Measurements from ENCODE around the gene PDZD2. TPM values are rescaled to one million over a fixed set of nuclear protein-coding genes. Genes with fewer than 3 reads are reported as not detected.

The PDZD2 gene
- total RNA-seq, 1 donor from 2014 or later, result 0.38 TPM

DNA sequence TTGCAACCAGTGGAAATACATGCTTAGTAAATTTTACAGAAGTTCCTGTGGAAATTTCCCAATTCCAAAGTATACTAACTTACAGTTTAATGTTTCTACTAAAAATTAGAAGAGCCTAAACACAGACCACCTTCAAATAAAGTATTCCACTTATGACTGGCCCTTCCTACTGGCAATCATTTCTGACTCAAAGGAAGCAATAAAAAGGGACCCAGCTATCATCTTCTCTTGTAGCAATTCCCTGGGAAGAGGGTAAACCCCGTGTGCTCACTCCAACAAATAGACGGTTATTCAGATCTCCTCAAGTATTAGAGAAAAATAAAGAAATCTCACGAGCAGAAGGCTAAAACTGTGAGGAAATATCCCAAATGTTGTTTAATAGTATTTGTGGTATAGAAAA lies 491.9 kb downstream of the PDZD2 start:
- ATAC-seq (ENCODE audit: low read depth), result no peak
- DNase-seq, result no peak

DNA sequence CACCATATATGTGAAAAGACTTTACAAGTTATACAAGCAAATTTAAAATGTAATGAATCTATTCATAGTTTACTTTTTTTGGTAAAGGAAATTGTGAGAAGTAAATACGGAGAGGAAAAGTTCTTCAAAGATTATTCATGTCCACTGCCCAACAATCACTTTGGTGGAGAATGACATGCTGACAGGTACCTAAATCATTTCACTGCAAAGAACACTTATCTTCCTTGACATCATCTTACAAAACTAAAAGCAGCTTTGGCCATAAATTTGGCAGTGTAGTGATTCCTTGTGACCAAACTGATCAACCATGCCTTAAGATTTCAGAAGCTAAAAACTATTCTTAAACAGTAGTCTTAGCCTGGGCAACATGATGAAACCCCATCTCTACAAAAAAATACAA lies 492.7 kb downstream of the PDZD2 start:
- DNase-seq (no peak), ATAC-seq (ENCODE audit: low read depth) (no peak)
- TF ChIP-seq, protein P1, sequence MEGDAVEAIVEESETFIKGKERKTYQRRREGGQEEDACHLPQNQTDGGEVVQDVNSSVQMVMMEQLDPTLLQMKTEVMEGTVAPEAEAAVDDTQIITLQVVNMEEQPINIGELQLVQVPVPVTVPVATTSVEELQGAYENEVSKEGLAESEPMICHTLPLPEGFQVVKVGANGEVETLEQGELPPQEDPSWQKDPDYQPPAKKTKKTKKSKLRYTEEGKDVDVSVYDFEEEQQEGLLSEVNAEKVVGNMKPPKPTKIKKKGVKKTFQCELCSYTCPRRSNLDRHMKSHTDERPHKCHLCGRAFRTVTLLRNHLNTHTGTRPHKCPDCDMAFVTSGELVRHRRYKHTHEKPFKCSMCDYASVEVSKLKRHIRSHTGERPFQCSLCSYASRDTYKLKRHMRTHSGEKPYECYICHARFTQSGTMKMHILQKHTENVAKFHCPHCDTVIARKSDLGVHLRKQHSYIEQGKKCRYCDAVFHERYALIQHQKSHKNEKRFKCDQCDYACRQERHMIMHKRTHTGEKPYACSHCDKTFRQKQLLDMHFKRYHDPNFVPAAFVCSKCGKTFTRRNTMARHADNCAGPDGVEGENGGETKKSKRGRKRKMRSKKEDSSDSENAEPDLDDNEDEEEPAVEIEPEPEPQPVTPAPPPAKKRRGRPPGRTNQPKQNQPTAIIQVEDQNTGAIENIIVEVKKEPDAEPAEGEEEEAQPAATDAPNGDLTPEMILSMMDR (IDR thresholded peaks at IDR 0.05), result no peak
- Mint-ChIP-seq H3K27ac (no peak overlapping the region), H3K4me1 (peaks cover 3% of the 10 kb centered on the region), H3K9me3 (no peaks in the 10 kb centered on the region), H3K36me3 (ENCODE audit: low read depth) (peaks cover 69% of the 10 kb centered on the region), H3K27me3 (no peaks in the 10 kb centered on the region), H3K4me3 (no peak overlapping the region)
- CTCF ChIA-PET, result no interaction called here
- POLR2A ChIA-PET, result interaction anchor here (0.7 kb wide), 1 partner anchor 27 kb away, joined by 4 read pairs; no protein-coding TSS in a partner anchor
- intact Hi-C loops (cut with micrococcal nuclease), result no loop called here

More for the DNA sequence above, 491.9 kb downstream of the PDZD2 start:
- H3K4me1 Mint-ChIP-seq, result peaks cover 4% of the 10 kb centered on the region
- intact Hi-C loops (cut with micrococcal nuclease), result no loop called here
- H3K4me3 Mint-ChIP-seq, result no peak overlapping the region
- TF ChIP-seq, protein P1 (IDR thresholded peaks at IDR 0.05), result no peak
- peaks cover 73% of the 10 kb centered on the region for H3K36me3 Mint-ChIP-seq (ENCODE audit: low read depth)
- no peaks in the 10 kb centered on the region for H3K9me3 Mint-ChIP-seq
- ChIA-PET CTCF (no interaction called here), POLR2A (interaction anchor here (0.7 kb wide), 1 partner anchor 27 kb away, joined by 4 read pairs; no protein-coding TSS in a partner anchor)
- no peaks in the 10 kb centered on the region for H3K27me3 Mint-ChIP-seq
- no peak overlapping the region for H3K27ac Mint-ChIP-seq

DNA sequence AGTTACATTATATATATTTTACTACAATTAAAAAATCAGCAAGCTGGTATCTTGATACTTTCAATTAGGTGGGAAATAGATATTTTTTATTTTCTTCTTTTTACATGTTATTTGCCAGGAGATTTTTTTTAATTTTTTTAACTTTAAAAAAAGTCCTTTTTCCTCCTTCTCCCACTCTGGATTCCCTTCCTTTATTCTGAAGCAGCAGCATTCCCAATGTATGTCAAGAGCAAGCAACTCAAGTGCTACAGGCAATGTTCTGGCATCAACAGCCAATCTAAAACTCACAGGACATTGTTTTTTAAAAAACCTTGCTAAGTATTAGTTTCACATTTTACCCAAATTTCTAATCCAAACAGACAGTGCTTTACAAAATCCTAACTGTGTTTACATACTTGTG lies 493.8 kb downstream of the PDZD2 start:
- no peaks in the 10 kb centered on the region for H3K9me3 Mint-ChIP-seq
- ATAC-seq (ENCODE audit: low read depth), result no peak
- ChIA-PET CTCF (no interaction called here), POLR2A (no interaction called here)
- TF ChIP-seq, protein P1 (IDR thresholded peaks at IDR 0.05), result no peak
- peaks cover 65% of the 10 kb centered on the region for H3K36me3 Mint-ChIP-seq (ENCODE audit: low read depth)
- H3K4me1 Mint-ChIP-seq, result peaks cover 3% of the 10 kb centered on the region
- DNase-seq, result no peak
- intact Hi-C loops (cut with micrococcal nuclease), result no loop called here
- H3K27me3 Mint-ChIP-seq, result no peaks in the 10 kb centered on the region
- no peak overlapping the region for H3K4me3 Mint-ChIP-seq
- H3K27ac Mint-ChIP-seq, result no peak overlapping the region

DNA sequence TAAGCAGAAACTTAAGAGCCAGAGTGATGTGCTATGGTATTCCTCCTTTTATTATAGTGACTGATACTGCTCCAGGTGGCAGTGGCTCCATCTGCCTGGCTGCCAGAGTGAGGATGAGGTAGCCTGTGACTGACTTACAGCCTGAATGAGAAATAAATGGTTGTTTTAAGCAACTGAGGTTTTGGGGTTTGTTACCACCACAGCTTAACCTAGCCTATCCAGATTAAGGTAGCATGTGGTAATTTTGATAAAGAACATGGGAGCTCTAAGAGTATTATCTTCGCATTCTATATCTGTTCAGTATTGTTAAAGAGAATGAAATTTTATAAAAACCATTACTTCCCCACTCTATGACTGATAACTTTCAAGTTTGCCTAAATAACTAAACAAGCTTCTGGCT lies 496.2 kb downstream of the PDZD2 start:
- ChIA-PET POLR2A (no interaction called here), CTCF (no interaction called here)
- no peaks in the 10 kb centered on the region for H3K4me1 Mint-ChIP-seq
- H3K27ac Mint-ChIP-seq, result peak overlapping the region; percentile 26
- H3K27me3 Mint-ChIP-seq, result no peaks in the 10 kb centered on the region
- TF ChIP-seq, protein P1 (IDR thresholded peaks at IDR 0.05), result no peak
- intact Hi-C loops (cut with micrococcal nuclease), result no loop called here
- no peak overlapping the region for H3K4me3 Mint-ChIP-seq
- ATAC-seq (ENCODE audit: low read depth), result no peak
- H3K36me3 Mint-ChIP-seq (ENCODE audit: low read depth), result peaks cover 62% of the 10 kb centered on the region
- H3K9me3 Mint-ChIP-seq, result no peaks in the 10 kb centered on the region
- DNase-seq, result no peak

DNA sequence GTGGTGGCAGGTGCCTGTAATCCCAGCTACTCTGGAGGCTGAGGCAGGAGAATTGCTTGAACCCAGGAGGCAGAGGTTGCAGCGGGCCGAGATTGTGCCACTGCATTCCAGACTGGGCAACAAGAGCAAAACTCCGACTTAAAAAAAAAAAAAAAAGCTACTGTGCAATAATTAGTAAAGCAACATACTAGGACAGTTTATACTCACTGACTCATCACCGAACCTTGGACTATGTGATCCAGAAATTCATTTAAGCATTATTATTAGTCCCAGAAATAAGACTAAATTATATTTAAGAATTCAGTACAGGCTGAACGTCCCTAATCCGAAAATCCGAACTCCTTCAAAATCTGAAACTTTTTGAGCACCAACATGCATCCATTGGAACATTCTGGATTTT lies 497.4 kb downstream of the PDZD2 start:
- no peaks in the 10 kb centered on the region for H3K4me1 Mint-ChIP-seq
- TF ChIP-seq, protein P1 (IDR thresholded peaks at IDR 0.05), result no peak
- H3K9me3 Mint-ChIP-seq, result no peaks in the 10 kb centered on the region
- no peak overlapping the region for H3K4me3 Mint-ChIP-seq
- ChIA-PET POLR2A (no interaction called here), CTCF (interaction anchor here (0.6 kb wide), 1 partner anchor 445 kb away, joined by 3 read pairs; no protein-coding TSS in a partner anchor)
- H3K27me3 Mint-ChIP-seq, result no peaks in the 10 kb centered on the region
- peaks cover 61% of the 10 kb centered on the region for H3K36me3 Mint-ChIP-seq (ENCODE audit: low read depth)
- no peak for ATAC-seq (ENCODE audit: low read depth)
- H3K27ac Mint-ChIP-seq, result no peak overlapping the region
- intact Hi-C loops (cut with micrococcal nuclease), result no loop called here
- DNase-seq, result no peak

Measured in activated B cell treated with CpG ODN at 0.5 μM for 24 hours (primary cell).